GM23338 (cell line): Measurements from ENCODE around the gene PRSS27.

Experiments
- CREB1 ChIP-seq: fragments of 250-450 bp; sonication (Bioruptor Pico); IDR thresholded peaks from 2 replicates; pipeline ENCODE4 v1.5.0; 2020; ENCODE audit warnings: low read depth, mild to moderate bottlenecking, moderate library complexity
- EZH2 ChIP-seq: fragments of 200-600 bp; sonication (generic); IDR thresholded peaks from one replicate; pipeline ENCODE4 v1.8.0; 2017; ENCODE audit warnings: antibody characterized with exemption, mild to moderate bottlenecking, low read depth; ENCODE audit not compliant: unreplicated experiment
- EZH2phosphoT487 ChIP-seq: fragments of 200-600 bp; sonication (generic); IDR thresholded peaks from one replicate; pipeline ENCODE4 v1.8.1; 2018; ENCODE audit warnings: antibody characterized with exemption; ENCODE audit not compliant: unreplicated experiment
- JUNB ChIP-seq: IDR thresholded peaks from one replicate; pipeline ENCODE4 v1.6.1; 2016; ENCODE audit warnings: antibody characterized with exemption; ENCODE audit not compliant: unreplicated experiment
- NANOG ChIP-seq: IDR thresholded peaks from 2 replicates; pipeline ENCODE4 v1.6.1; 2016; ENCODE audit warnings: antibody characterized with exemption, borderline replicate concordance
- POLR2AphosphoS5 ChIP-seq: IDR thresholded peaks from 2 replicates; pipeline ENCODE4 v1.6.1; 2016; ENCODE audit warnings: antibody characterized with exemption, low read depth
- ZNF331 ChIP-seq: fragments of 250-450 bp; sonication (Bioruptor Pico); IDR thresholded peaks from 2 replicates; pipeline ENCODE4 v1.5.0; 2020; ENCODE audit warnings: low read depth, mild to moderate bottlenecking, moderate library complexity
- TF ChIP-seq, protein P1 (sequence below), 2 experiments: fragments of 200-600 bp in 1 of 2; sonication (generic) in 1 of 2; conservative IDR thresholded peaks; 2 replicates each; pipeline versions ENCODE4 v1.5.1 to v1.6.1; 2016 to 2017; ENCODE audit warnings: antibody characterized with exemption in 2 of 2, low read depth in 2 of 2, mild to moderate bottlenecking in 2 of 2, moderate library complexity in 1 of 2
- TF ChIP-seq, protein P2 (sequence below): IDR thresholded peaks from one replicate; pipeline ENCODE4 v1.6.1; 2018; ENCODE audit warnings: antibody characterized with exemption; ENCODE audit not compliant: unreplicated experiment
- TF ChIP-seq, protein P3 (sequence below): IDR thresholded peaks from 2 replicates; pipeline ENCODE4 v1.6.1; 2016; ENCODE audit warnings: antibody characterized with exemption

DNA sequence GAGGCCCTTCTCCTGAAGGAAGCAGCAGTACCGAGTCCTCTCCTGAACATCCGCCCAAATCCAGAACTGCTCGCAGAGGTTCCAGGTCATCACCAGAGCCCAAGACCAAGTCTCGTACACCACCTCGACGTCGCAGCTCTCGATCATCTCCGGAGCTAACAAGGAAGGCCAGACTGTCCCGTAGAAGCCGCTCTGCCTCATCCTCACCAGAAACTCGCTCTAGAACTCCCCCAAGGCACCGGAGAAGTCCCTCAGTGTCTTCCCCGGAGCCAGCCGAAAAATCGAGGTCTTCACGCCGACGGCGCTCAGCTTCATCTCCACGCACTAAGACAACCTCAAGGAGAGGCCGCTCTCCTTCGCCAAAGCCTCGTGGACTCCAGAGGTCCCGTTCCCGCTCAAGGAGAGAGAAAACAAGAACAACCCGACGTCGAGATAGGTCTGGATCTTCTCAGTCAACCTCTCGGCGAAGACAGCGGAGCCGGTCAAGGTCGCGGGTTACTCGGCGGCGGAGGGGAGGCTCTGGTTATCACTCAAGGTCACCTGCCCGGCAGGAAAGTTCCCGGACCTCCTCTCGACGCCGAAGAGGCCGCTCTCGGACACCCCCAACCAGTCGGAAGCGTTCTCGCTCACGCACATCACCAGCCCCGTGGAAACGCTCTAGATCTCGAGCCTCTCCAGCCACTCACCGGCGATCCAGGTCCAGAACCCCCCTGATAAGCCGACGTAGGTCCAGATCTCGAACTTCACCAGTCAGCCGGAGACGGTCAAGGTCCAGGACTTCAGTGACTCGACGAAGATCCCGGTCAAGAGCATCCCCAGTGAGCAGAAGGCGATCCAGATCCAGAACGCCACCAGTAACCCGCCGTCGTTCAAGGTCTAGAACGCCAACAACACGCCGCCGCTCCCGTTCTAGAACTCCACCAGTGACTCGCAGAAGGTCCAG is 45.7 kb upstream of the PRSS27 start:
- TF ChIP-seq POLR2AphosphoS5 (no peak), ZNF331 (CRISPR knock-in tag) (no peak), JUNB (no peak), CREB1 (CRISPR knock-in tag) (no peak), EZH2phosphoT487 (no peak), EZH2 (no peak), NANOG (no peak)
- TF ChIP-seq, protein P1, sequence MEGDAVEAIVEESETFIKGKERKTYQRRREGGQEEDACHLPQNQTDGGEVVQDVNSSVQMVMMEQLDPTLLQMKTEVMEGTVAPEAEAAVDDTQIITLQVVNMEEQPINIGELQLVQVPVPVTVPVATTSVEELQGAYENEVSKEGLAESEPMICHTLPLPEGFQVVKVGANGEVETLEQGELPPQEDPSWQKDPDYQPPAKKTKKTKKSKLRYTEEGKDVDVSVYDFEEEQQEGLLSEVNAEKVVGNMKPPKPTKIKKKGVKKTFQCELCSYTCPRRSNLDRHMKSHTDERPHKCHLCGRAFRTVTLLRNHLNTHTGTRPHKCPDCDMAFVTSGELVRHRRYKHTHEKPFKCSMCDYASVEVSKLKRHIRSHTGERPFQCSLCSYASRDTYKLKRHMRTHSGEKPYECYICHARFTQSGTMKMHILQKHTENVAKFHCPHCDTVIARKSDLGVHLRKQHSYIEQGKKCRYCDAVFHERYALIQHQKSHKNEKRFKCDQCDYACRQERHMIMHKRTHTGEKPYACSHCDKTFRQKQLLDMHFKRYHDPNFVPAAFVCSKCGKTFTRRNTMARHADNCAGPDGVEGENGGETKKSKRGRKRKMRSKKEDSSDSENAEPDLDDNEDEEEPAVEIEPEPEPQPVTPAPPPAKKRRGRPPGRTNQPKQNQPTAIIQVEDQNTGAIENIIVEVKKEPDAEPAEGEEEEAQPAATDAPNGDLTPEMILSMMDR (conservative IDR thresholded peaks at IDR 0.05; ENCODE audit: low read depth in 2 of 2) = no peak
- TF ChIP-seq, protein P2, sequence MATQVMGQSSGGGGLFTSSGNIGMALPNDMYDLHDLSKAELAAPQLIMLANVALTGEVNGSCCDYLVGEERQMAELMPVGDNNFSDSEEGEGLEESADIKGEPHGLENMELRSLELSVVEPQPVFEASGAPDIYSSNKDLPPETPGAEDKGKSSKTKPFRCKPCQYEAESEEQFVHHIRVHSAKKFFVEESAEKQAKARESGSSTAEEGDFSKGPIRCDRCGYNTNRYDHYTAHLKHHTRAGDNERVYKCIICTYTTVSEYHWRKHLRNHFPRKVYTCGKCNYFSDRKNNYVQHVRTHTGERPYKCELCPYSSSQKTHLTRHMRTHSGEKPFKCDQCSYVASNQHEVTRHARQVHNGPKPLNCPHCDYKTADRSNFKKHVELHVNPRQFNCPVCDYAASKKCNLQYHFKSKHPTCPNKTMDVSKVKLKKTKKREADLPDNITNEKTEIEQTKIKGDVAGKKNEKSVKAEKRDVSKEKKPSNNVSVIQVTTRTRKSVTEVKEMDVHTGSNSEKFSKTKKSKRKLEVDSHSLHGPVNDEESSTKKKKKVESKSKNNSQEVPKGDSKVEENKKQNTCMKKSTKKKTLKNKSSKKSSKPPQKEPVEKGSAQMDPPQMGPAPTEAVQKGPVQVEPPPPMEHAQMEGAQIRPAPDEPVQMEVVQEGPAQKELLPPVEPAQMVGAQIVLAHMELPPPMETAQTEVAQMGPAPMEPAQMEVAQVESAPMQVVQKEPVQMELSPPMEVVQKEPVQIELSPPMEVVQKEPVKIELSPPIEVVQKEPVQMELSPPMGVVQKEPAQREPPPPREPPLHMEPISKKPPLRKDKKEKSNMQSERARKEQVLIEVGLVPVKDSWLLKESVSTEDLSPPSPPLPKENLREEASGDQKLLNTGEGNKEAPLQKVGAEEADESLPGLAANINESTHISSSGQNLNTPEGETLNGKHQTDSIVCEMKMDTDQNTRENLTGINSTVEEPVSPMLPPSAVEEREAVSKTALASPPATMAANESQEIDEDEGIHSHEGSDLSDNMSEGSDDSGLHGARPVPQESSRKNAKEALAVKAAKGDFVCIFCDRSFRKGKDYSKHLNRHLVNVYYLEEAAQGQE = no peak
- TF ChIP-seq, protein P3, sequence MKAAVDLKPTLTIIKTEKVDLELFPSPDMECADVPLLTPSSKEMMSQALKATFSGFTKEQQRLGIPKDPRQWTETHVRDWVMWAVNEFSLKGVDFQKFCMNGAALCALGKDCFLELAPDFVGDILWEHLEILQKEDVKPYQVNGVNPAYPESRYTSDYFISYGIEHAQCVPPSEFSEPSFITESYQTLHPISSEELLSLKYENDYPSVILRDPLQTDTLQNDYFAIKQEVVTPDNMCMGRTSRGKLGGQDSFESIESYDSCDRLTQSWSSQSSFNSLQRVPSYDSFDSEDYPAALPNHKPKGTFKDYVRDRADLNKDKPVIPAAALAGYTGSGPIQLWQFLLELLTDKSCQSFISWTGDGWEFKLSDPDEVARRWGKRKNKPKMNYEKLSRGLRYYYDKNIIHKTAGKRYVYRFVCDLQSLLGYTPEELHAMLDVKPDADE = no peak
